Naive thymus-derived CD4-positive, alpha-beta T cell (primary cell): Measurements from ENCODE around the gene LRRFIP1. TPM values are rescaled to one million over a fixed set of nuclear protein-coding genes. Genes with fewer than 3 reads are reported as not detected.
"Not testable (repeated sequence)": the region's sequence is repeated elsewhere in the genome, so short reads cannot be mapped to it uniquely, and the experiment has no call there.

ENCODE experiments used
- ATAC-seq: fragments of 150-1000 bp; cut with Tn5 transposase; 2 replicates; pipeline ENCODE4 v1.10.0; 2021; ENCODE audit warnings: mild to moderate bottlenecking, moderate library complexity
- CTCF ChIA-PET: fragments of 350-600 bp; sonication (Branson Sonifier 250); formaldehyde crosslinking; loops from one replicate; lab custom pipeline; 2021; ENCODE audit warnings: antibody characterized with exemption; lab: Charles Lee
- POLR2A ChIA-PET: fragments of 350-600 bp; sonication (Branson Sonifier 250); formaldehyde crosslinking; loops from one replicate; lab custom pipeline; 2021; ENCODE audit warnings: antibody characterized with exemption, inconsistent platforms; lab: Charles Lee
- DNase-seq, 9 donors: peaks; one replicate each; pipeline versions ENCODE4 v3.0.0 to v3.0.0-alpha.2; 2020 to 2022; ENCODE audit warnings: mixed read lengths in 1 of 9
- H3K27ac ChIP-seq: one replicate; pipeline ENCODE4 v1.7.0; 2013; ENCODE audit warnings: mild to moderate bottlenecking, low read depth, low read length, moderate library complexity
- H3K27me3 ChIP-seq, 2 donors: one replicate each; pipeline ENCODE4 v1.7.0; 2013; ENCODE audit warnings: low read length in 2 of 2, mild to moderate bottlenecking in 2 of 2, moderate library complexity in 2 of 2; ENCODE audit not compliant: control insufficient read depth in 2 of 2, insufficient read depth in 2 of 2
- H3K36me3 ChIP-seq, 3 experiments: 1 replicate in 2 of 3; 2 replicates in 1 of 3; pipeline ENCODE4 v1.7.0; 2013; ENCODE audit warnings: low read length in 3 of 3, mild to moderate bottlenecking in 3 of 3, moderate library complexity in 1 of 3; ENCODE audit not compliant: insufficient read depth in 3 of 3, control insufficient read depth in 2 of 3
- H3K4me1 ChIP-seq, 2 donors: one replicate each; pipeline ENCODE4 v1.7.0; 2013; ENCODE audit warnings: low read length in 2 of 2, mild to moderate bottlenecking in 2 of 2, moderate library complexity in 1 of 2; ENCODE audit not compliant: control insufficient read depth in 2 of 2, insufficient read depth in 2 of 2
- H3K4me3 ChIP-seq: 2 replicates; pipeline ENCODE4 v1.7.0; 2013; ENCODE audit warnings: mild to moderate bottlenecking, low read length
- H3K9me3 ChIP-seq, 3 experiments: 1 replicate in 2 of 3; 2 replicates in 1 of 3; pipeline ENCODE4 v1.7.0; 2013; ENCODE audit warnings: low read length in 3 of 3; ENCODE audit not compliant: control insufficient read depth in 2 of 3
- H3K27ac Mint-ChIP-seq, 9 donors: one replicate each; pipeline ENCODE4 v1.8.0; 2020 to 2022; ENCODE audit warnings: mixed read lengths in 9 of 9, mild to moderate bottlenecking in 8 of 9, moderate library complexity in 5 of 9, inconsistent platforms in 2 of 9
- H3K27me3 Mint-ChIP-seq, 5 donors: one replicate each; pipeline ENCODE4 v1.8.0; 2021 to 2022; ENCODE audit warnings: mixed read lengths in 5 of 5, mild to moderate bottlenecking in 1 of 5
- H3K36me3 Mint-ChIP-seq, 5 donors: one replicate each; pipeline ENCODE4 v1.8.0; 2020 to 2022; ENCODE audit warnings: mixed read lengths in 5 of 5, mild to moderate bottlenecking in 3 of 5, inconsistent platforms in 1 of 5
- H3K4me1 Mint-ChIP-seq, 7 donors: one replicate each; pipeline ENCODE4 v1.8.0; 2020 to 2022; ENCODE audit warnings: mixed read lengths in 7 of 7, mild to moderate bottlenecking in 3 of 7, inconsistent platforms in 1 of 7
- H3K4me3 Mint-ChIP-seq, 10 donors: one replicate each; pipeline ENCODE4 v1.8.0; 2020 to 2022; ENCODE audit warnings: mild to moderate bottlenecking in 10 of 10, mixed read lengths in 10 of 10, moderate library complexity in 6 of 10, inconsistent platforms in 2 of 10
- H3K9me3 Mint-ChIP-seq, 11 donors: one replicate each; pipeline ENCODE4 v1.8.0; 2020 to 2022; ENCODE audit warnings: mixed read lengths in 11 of 11, mild to moderate bottlenecking in 4 of 11, inconsistent platforms in 1 of 11, moderate library complexity in 1 of 11
- intact Hi-C, 2 donors: fragments of 100-400 bp; cut with micrococcal nuclease; formaldehyde crosslinking; loops; one replicate each; pipeline ENCODE4 v1.15.1; 2023
- polyA plus RNA-seq, 2 donors: library from polyadenylated mRNA; unstranded; fragments of 300-500 nt; fragmentation: Illumina TruSeq; gene quantifications; one replicate each; pipeline ENCODE4 v1.2.3, GENCODE V29; 2021
- total RNA-seq, 6 experiments: library from RNA in 5 of 6; stranded (reverse) in 5 of 6; gene quantifications; 1 replicate in 5 of 6; 2 replicates in 1 of 6; pipeline ENCODE4 v1.2.3 and lab custom pipeline; 2021 to 2026

The LRRFIP1 gene
- total and polyA plus RNA-seq, 7 experiments from 2014 or later: 82.2 to 257 (median 105) TPM

DNA sequence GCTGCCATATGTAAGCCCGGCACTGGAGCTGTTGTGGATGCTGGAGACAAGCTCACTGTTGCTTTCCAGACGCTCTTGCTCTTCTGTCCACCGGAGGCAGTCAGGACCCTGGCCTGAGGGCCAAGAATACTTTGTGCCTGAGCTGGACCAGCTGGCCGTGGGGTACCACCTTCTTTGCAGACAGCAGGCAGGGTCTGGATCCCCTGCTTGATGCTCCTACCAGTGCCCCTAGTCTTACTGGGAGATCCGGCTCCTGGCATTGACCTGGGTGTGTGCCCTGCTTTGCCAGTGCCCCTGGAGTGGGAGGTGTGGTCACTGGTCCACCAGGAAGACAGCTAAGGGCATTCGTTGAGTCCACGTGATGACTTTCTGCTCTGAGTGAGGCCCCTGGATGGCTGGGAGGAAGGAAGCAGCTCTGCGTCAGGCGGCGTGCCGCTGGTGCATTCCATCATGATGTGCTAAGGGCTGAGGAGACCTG lies 59.3 kb downstream of the LRRFIP1 start:
- H3K4me3 Mint-ChIP-seq: peak overlapping the region in 3 of 10 donors; percentile 59 to 92 (median 81)
- peak overlapping the region; percentile 90 for H3K27ac ChIP-seq
- ChIA-PET CTCF (interaction anchor here (1.4 to 11.8 kb wide), 2 partner anchors 12 to 59 kb away, joined by 3 to 111 read pairs; no protein-coding TSS in a partner anchor), POLR2A (interaction anchor here (1.1 to 12.7 kb wide), 3 partner anchors 9 to 29 kb away, joined by 3 to 349 read pairs (median 16); no protein-coding TSS in a partner anchor)
- intact Hi-C loops: loop anchor here (1.0 kb wide), 2 partner anchors 11 to 83 kb away; no protein-coding TSS in a partner anchor
- peak; percentile 14 for ATAC-seq
- no peaks in the 10 kb centered on the region for H3K27me3 Mint-ChIP-seq
- peak in 1 of 9 donors; percentile 18 for DNase-seq
- H3K4me1 ChIP-seq: peaks cover 29 to 48% of the 10 kb centered on the region in 2 donors
- H3K9me3 ChIP-seq: no peaks in the 10 kb centered on the region
- H3K4me3 ChIP-seq: no peak overlapping the region
- H3K27me3 ChIP-seq: no peaks in the 10 kb centered on the region
- H3K9me3 Mint-ChIP-seq: no peaks in the 10 kb centered on the region
- H3K36me3 ChIP-seq: peaks cover 0 to 3% (median 0%) of the 10 kb centered on the region in 3 experiments
- H3K36me3 Mint-ChIP-seq: peaks cover 0 to 5% (median 0%) of the 10 kb centered on the region in 5 donors
- peaks cover 34 to 69% (median 54%) of the 10 kb centered on the region in 7 donors for H3K4me1 Mint-ChIP-seq
- H3K27ac Mint-ChIP-seq: peak overlapping the region; percentile 97 to 100 (median 99)

DNA sequence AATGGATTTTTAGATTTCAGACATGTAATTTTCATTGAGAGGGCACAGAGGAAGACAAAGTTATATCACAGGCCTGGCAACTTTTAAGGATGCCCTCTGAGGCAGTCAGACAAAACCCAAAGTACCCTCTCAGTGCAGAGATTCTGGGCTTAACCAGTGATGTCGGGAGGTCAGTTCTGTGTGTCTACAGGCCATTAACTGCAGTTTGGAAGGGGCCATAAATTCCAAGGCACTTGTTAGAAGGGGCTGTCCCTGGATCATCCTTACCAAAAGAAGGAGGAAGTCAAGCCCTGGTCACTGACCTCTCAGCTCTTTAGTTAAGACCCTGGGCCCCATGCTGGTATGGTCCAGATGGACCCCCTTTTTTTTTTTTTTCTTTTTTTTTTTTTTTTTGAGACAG lies 60.7 kb downstream of the LRRFIP1 start:
- Mint-ChIP-seq H3K36me3 (peaks cover 0 to 6% (median 0%) of the 10 kb centered on the region in 5 donors), H3K4me3 (peak overlapping the region; percentile 44 to 92 (median 78)), H3K27ac (peak overlapping the region; percentile 97 to 100 (median 99)), H3K9me3 (no peaks in the 10 kb centered on the region), H3K4me1 (peaks cover 36 to 67% (median 55%) of the 10 kb centered on the region in 7 donors), H3K27me3 (no peaks in the 10 kb centered on the region)
- DNase-seq: no peak
- H3K4me1 ChIP-seq: peaks cover 31 to 48% of the 10 kb centered on the region in 2 donors
- peak overlapping the region; percentile 90 for H3K27ac ChIP-seq
- H3K4me3 ChIP-seq: no peak overlapping the region
- no peak for ATAC-seq
- intact Hi-C loops: no loop called here
- H3K9me3 ChIP-seq: no peaks in the 10 kb centered on the region
- ChIA-PET POLR2A (interaction anchor here (0.7 to 12.7 kb wide), 7 partner anchors 9 to 517 kb away, joined by 3 to 349 read pairs (median 6); no protein-coding TSS in a partner anchor), CTCF (interaction anchor here (0.6 to 11.8 kb wide), 3 partner anchors 13 to 57 kb away, joined by 3 to 111 read pairs (median 3); no protein-coding TSS in a partner anchor)
- peaks cover 0 to 9% (median 0%) of the 10 kb centered on the region in 3 experiments for H3K36me3 ChIP-seq
- no peaks in the 10 kb centered on the region for H3K27me3 ChIP-seq

DNA sequence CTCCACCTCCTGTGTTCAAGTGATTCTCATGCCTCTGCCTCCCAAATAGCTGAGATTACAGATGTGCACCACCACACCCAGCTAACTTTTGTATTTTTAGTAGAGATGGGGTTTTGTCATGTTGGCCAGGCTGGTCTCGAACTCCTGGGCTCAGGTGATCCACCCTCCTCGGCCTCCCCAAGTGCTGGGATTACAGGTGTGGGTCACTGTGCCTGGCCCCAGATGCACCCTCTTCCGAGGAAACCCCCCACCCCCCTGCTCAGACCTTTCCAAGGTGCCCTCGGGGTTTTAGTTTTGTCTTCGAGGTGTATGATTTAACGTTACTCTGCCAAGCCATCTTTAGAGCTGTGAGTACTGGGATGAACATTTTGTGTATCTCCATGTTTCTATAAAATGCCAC lies 61.2 kb downstream of the LRRFIP1 start:
- POLR2A ChIA-PET: interaction anchor here (0.7 to 12.7 kb wide), 6 partner anchors 8 to 256 kb away, joined by 3 to 349 read pairs (median 8); no protein-coding TSS in a partner anchor
- H3K9me3 Mint-ChIP-seq, H3K27me3 Mint-ChIP-seq, intact Hi-C loops, H3K36me3 ChIP-seq, H3K9me3 ChIP-seq, H3K27me3 ChIP-seq, H3K4me3 ChIP-seq, ATAC-seq: not testable (repeated sequence)
- Mint-ChIP-seq H3K27ac (peak overlapping the region; percentile 97 to 100 (median 99)), H3K4me3 (peak overlapping the region in 9 of 10 donors; percentile 62 to 93 (median 90)), H3K36me3 (peaks cover 0 to 11% (median 0%) of the 10 kb centered on the region in 5 donors), H3K4me1 (peaks cover 41 to 69% (median 55%) of the 10 kb centered on the region in 7 donors)
- H3K27ac ChIP-seq: peak overlapping the region; percentile 90
- peaks cover 36 to 48% of the 10 kb centered on the region in 2 donors for H3K4me1 ChIP-seq
- DNase-seq: peak in 1 of 9 donors; percentile 16
- CTCF ChIA-PET: interaction anchor here (0.7 to 11.8 kb wide), 2 partner anchors 13 to 56 kb away, joined by 3 to 111 read pairs; no protein-coding TSS in a partner anchor

GRCh38 chr2:237689336-237690131 lies 62.1 kb downstream of the LRRFIP1 start:
- peaks cover 46 to 48% of the 10 kb centered on the region in 2 donors for H3K4me1 ChIP-seq
- no peaks in the 10 kb centered on the region for H3K27me3 ChIP-seq
- Mint-ChIP-seq H3K9me3 (no peaks in the 10 kb centered on the region), H3K4me1 (peaks cover 51 to 76% (median 65%) of the 10 kb centered on the region in 7 donors), H3K36me3 (peaks cover 0 to 16% (median 0%) of the 10 kb centered on the region in 5 donors), H3K4me3 (peak overlapping the region; percentile 62 to 93 (median 90)), H3K27me3 (no peaks in the 10 kb centered on the region), H3K27ac (peak overlapping the region; percentile 97 to 100 (median 99))
- POLR2A ChIA-PET: interaction anchor here (6.7 to 12.7 kb wide), 2 partner anchors 12 to 15 kb away, joined by 85 to 349 read pairs; no protein-coding TSS in a partner anchor
- peaks cover 0 to 9% (median 0%) of the 10 kb centered on the region in 3 experiments for H3K36me3 ChIP-seq
- ATAC-seq (no peak), DNase-seq (peak in 3 of 9 donors; percentile 17 to 24 (median 22))
- no peaks in the 10 kb centered on the region for H3K9me3 ChIP-seq
- intact Hi-C loops: loop anchor here (5.0 to 10.0 kb wide), 7 partner anchors 275 to 1713 kb away; partner anchors contain the start of genes PER2 (in 2 of the 2), SCLY (in 2 of the 2), UBE2F (in 2 of the 2) and HDAC4 (in 1 of the 2)
- CTCF ChIA-PET: interaction anchor here (0.7 to 11.8 kb wide), 4 partner anchors 14 to 56 kb away, joined by 3 to 111 read pairs (median 3); no protein-coding TSS in a partner anchor
- H3K27ac ChIP-seq: peak overlapping the region; percentile 90
- no peak overlapping the region for H3K4me3 ChIP-seq

- CTCF ChIA-PET: interaction anchor here (0.6 to 11.8 kb wide), 4 partner anchors 16 to 54 kb away, joined by 3 to 111 read pairs (median 4); no protein-coding TSS in a partner anchor
- Histone ChIP-seq H3K36me3 (peaks cover 0 to 9% (median 0%) of the 10 kb centered on the region in 3 experiments), H3K4me1 (peaks cover 59 to 60% of the 10 kb centered on the region in 2 donors), H3K27ac (peak overlapping the region; percentile 97), H3K9me3 (no peaks in the 10 kb centered on the region), H3K4me3 (peak overlapping the region; percentile 66), H3K27me3 (no peaks in the 10 kb centered on the region)
- Mint-ChIP-seq H3K9me3 (no peaks in the 10 kb centered on the region), H3K4me1 (peaks cover 53 to 86% (median 73%) of the 10 kb centered on the region in 7 donors), H3K27ac (peak overlapping the region; percentile 77 to 100 (median 98)), H3K4me3 (peak overlapping the region; percentile 61 to 93 (median 90)), H3K36me3 (peaks cover 0 to 15% (median 0%) of the 10 kb centered on the region in 5 donors), H3K27me3 (no peaks in the 10 kb centered on the region)
- intact Hi-C loops: loop anchor here (5.0 to 10.0 kb wide), 7 partner anchors 274 to 1711 kb away; partner anchors contain the start of genes PER2 (in 2 of the 2), SCLY (in 2 of the 2), UBE2F (in 2 of the 2) and HDAC4 (in 1 of the 2)
- POLR2A ChIA-PET: interaction anchor here (1.1 to 12.7 kb wide), 3 partner anchors 13 to 65 kb away, joined by 3 to 349 read pairs (median 85); no protein-coding TSS in a partner anchor
- DNase-seq (no peak), ATAC-seq (no peak)
Observed at GRCh38 chr2:237691029-237691907, 63.9 kb downstream of the LRRFIP1 start.
